Measurements from ENCODE around the gene PTPRG. TPM values are rescaled to one million over a fixed set of nuclear protein-coding genes. Genes with fewer than 3 reads are reported as not detected.
A peak's percentile ranks its signal among the peaks of the same experiment; 100 is the strongest.

The PTPRG gene
- total and polyA plus RNA-seq, 2 donors (not counting 3 experiments of a cell fraction or from before 2014, with no cell fraction given): 8.9 to 39.1 TPM

DNA sequence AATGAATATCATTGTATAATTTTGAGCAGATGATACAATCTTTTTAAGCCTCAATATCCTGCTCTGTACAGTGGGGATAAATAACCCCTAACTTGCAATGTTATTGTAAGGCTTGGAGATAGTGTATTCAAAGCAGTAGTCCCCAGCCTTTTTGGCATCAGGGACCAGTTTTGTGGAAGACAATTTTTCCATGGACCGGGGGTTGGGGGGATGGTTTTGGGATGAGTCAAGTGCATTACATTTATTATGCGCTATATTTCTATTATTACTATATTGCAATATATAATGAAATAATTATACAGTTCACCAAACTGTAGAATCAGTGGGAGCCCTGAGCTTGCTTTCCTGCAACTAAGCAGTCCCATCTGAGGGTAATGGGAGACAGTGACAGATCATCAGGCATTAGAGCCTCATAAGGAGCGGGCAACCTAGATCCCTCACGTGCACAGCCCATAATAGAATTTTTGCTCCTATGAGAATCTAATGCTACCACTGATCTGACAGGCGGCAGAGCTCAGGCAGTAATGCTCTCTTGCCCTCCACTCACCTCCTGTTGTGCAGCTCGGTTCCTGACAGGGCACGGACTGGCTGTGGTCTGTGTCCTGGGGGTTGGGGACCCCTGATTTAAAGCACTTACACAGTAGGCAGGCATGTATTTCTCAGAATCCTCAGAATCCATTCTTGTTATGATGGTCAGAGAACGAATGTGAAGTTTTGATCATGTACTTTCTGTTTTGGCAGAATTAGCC lies 102.2 kb downstream of the PTPRG start:
- Histone ChIP-seq H3K9me3 (replicated peaks; ENCODE audit: control insufficient read depth, insufficient read depth, low read length) (no peaks in the 10 kb centered on the region), H3K27ac (ENCODE audit: insufficient read depth, low read depth, low read length) (no peak overlapping the region), H3K4me1 (ENCODE audit: control insufficient read depth, extremely low read depth, insufficient read depth, low read length) (peaks cover 2% of the 10 kb centered on the region), H2AFZ (ENCODE audit: low read depth, low read length) (no peak overlapping the region), H3K9ac (replicated peaks; ENCODE audit: extremely low read depth, insufficient read depth, low read length) (no peak overlapping the region), H3K4me3 (replicated peaks in 1 of 3; ENCODE audit: insufficient read depth in 1 of 3, low read depth in 1 of 3, low read length in 3 of 3) (no peak overlapping the region), H3K9me1 (replicated peaks; ENCODE audit: control insufficient read depth, extremely low read depth, insufficient read depth, low read length) (no peaks in the 10 kb centered on the region), H4K20me1 (replicated peaks; ENCODE audit: control insufficient read depth, extremely low read depth, insufficient read depth, low read length) (no peaks in the 10 kb centered on the region), H3K4me2 (ENCODE audit: insufficient read depth, low read length) (no peak overlapping the region), H3K36me3 (ENCODE audit: control insufficient read depth in 2 of 2, extremely low read depth in 1 of 2, insufficient read depth in 2 of 2, low read length in 2 of 2) (no peaks in the 10 kb centered on the region), H3K79me2 (ENCODE audit: control insufficient read depth, insufficient read depth, low read length) (no peaks in the 10 kb centered on the region), H3K27me3 (ENCODE audit: control insufficient read depth in 2 of 2, insufficient read depth in 2 of 2, low read length in 2 of 2) (no peaks in the 10 kb centered on the region)
- dilution Hi-C loops (cut with MboI; ENCODE audit: extremely low pct_ligation_motif_present, low sequenced_read_pairs): no loop called here
- no TSS peak for BruUV-seq (replicated peaks)
- intact Hi-C loops (cut with micrococcal nuclease): no loop called here
- ChIA-PET POLR2A (no interaction called here), CTCF (no interaction called here)
- TF ChIP-seq EZH2 (IDR thresholded peaks at IDR 0.05; ENCODE audit: borderline replicate concordance, low read depth, low read length, severe bottlenecking) (no peak), MAX (IDR thresholded peaks at IDR 0.05; ENCODE audit: insufficient read depth, insufficient read length) (no peak), POLR2A (IDR thresholded peaks at IDR 0.05; ENCODE audit: low read depth, low read length) (no peak), MYC (IDR thresholded peaks at IDR 0.05; ENCODE audit: low read depth, low read length) (no peak), JUN (IDR thresholded peaks at IDR 0.05; ENCODE audit: borderline replicate concordance, insufficient read depth, insufficient read length, low read depth) (no peak)
- FAIRE-seq: no peak
- no peak for DNase-seq (ENCODE audit: low read depth, low spot score)

GRCh38 chr3:61664105-61664482 lies 102.7 kb downstream of the PTPRG start:
- FAIRE-seq: no peak
- POLR2A ChIA-PET: no interaction called here

More at GRCh38 chr3:61664105-61664482, 102.7 kb downstream of the PTPRG start:
- TF ChIP-seq MYC (IDR thresholded peaks at IDR 0.05; ENCODE audit: low read depth, low read length): no peak
- TF ChIP-seq FOS (IDR thresholded peaks at IDR 0.05; ENCODE audit: borderline replicate concordance, insufficient read depth, low read length): peak; percentile 15
- Histone ChIP-seq H3K36me3 (ENCODE audit: control insufficient read depth in 2 of 2, extremely low read depth in 1 of 2, insufficient read depth in 2 of 2, low read length in 2 of 2) (no peaks in the 10 kb centered on the region), H3K9me3 (replicated peaks; ENCODE audit: control insufficient read depth, insufficient read depth, low read length) (no peaks in the 10 kb centered on the region), H2AFZ (ENCODE audit: low read depth, low read length) (no peak overlapping the region), H3K4me1 (ENCODE audit: control insufficient read depth, extremely low read depth, insufficient read depth, low read length) (peaks cover 2% of the 10 kb centered on the region), H3K27ac (ENCODE audit: insufficient read depth, low read depth, low read length) (no peak overlapping the region), H3K4me3 (replicated peaks in 1 of 3; ENCODE audit: insufficient read depth in 1 of 3, low read depth in 1 of 3, low read length in 3 of 3) (no peak overlapping the region), H3K9me1 (replicated peaks; ENCODE audit: control insufficient read depth, extremely low read depth, insufficient read depth, low read length) (no peaks in the 10 kb centered on the region), H3K9ac (replicated peaks; ENCODE audit: extremely low read depth, insufficient read depth, low read length) (no peak overlapping the region), H4K20me1 (replicated peaks; ENCODE audit: control insufficient read depth, extremely low read depth, insufficient read depth, low read length) (no peaks in the 10 kb centered on the region), H3K4me2 (ENCODE audit: insufficient read depth, low read length) (no peak overlapping the region), H3K27me3 (ENCODE audit: control insufficient read depth in 2 of 2, insufficient read depth in 2 of 2, low read length in 2 of 2) (no peaks in the 10 kb centered on the region), H3K79me2 (ENCODE audit: control insufficient read depth, insufficient read depth, low read length) (no peaks in the 10 kb centered on the region)
- intact Hi-C loops (cut with micrococcal nuclease): no loop called here
- no peak for DNase-seq (ENCODE audit: low read depth, low spot score)
- no TSS peak for BruUV-seq (replicated peaks)
- CTCF ChIA-PET: no interaction called here
- dilution Hi-C loops (cut with MboI; ENCODE audit: extremely low pct_ligation_motif_present, low sequenced_read_pairs): no loop called here
